Activated naive CD8-positive, alpha-beta T cell treated with anti-CD3 and anti-CD28 coated beads, Interleukin-2, amount 50 U/mL, for 24 hours (primary cell): ENCODE results near the gene ATP5PF.
"Not testable (repeated sequence)": the region's sequence is repeated elsewhere in the genome, so short reads cannot be mapped to it uniquely, and the experiment has no call there.

Source experiments
- ATAC-seq: fragments of 150-1000 bp; cut with Tn5 transposase; one replicate; pipeline ENCODE4 v1.10.0; 2021
- DNase-seq: peaks from one replicate; pipeline ENCODE4 v3.0.0; 2021
- H3K27ac Mint-ChIP-seq: one replicate; pipeline ENCODE4 v1.8.0; 2021; ENCODE audit warnings: mild to moderate bottlenecking, mixed read lengths
- H3K27me3 Mint-ChIP-seq: one replicate; pipeline ENCODE4 v1.8.0; 2021; ENCODE audit warnings: mixed read lengths
- H3K36me3 Mint-ChIP-seq: one replicate; pipeline ENCODE4 v1.8.0; 2021; ENCODE audit warnings: low read depth, mixed read lengths
- H3K4me1 Mint-ChIP-seq: one replicate; pipeline ENCODE4 v1.8.0; 2021; ENCODE audit warnings: mixed read lengths
- H3K4me3 Mint-ChIP-seq: one replicate; pipeline ENCODE4 v1.8.0; 2021; ENCODE audit warnings: mild to moderate bottlenecking, moderate library complexity, mixed read lengths
- H3K9me3 Mint-ChIP-seq: one replicate; pipeline ENCODE4 v1.8.0; 2021; ENCODE audit warnings: mixed read lengths

The ATP5PF gene

GRCh38 chr21:25700741-25701140, 34.0 kb downstream of the ATP5PF start:
- no peak overlapping the region for H3K27ac Mint-ChIP-seq
- H3K36me3 Mint-ChIP-seq: no peaks in the 10 kb centered on the region
- no peak overlapping the region for H3K4me3 Mint-ChIP-seq
- no peaks in the 10 kb centered on the region for H3K9me3 Mint-ChIP-seq
- no peak for DNase-seq
- H3K4me1 Mint-ChIP-seq: no peaks in the 10 kb centered on the region
- no peak for ATAC-seq
- no peaks in the 10 kb centered on the region for H3K27me3 Mint-ChIP-seq

GRCh38 chr21:25695461-25695860, 39.2 kb downstream of the ATP5PF start:
- H3K4me3 Mint-ChIP-seq, ATAC-seq, H3K9me3 Mint-ChIP-seq, H3K27ac Mint-ChIP-seq, H3K36me3 Mint-ChIP-seq, H3K4me1 Mint-ChIP-seq, DNase-seq, H3K27me3 Mint-ChIP-seq: not testable (repeated sequence)

- no peak for ATAC-seq
Observed at GRCh38 chr21:25691976-25692375, 42.7 kb downstream of the ATP5PF start.

GRCh38 chr21:25689226-25689625, 45.5 kb downstream of the ATP5PF start:
- no peaks in the 10 kb centered on the region for H3K9me3 Mint-ChIP-seq
- no peak overlapping the region for H3K27ac Mint-ChIP-seq
- H3K27me3 Mint-ChIP-seq: peaks cover 2% of the 10 kb centered on the region
- no peak for ATAC-seq
- no peaks in the 10 kb centered on the region for H3K36me3 Mint-ChIP-seq
- H3K4me3 Mint-ChIP-seq: no peak overlapping the region
- DNase-seq: no peak
- no peaks in the 10 kb centered on the region for H3K4me1 Mint-ChIP-seq

More at GRCh38 chr21:25691976-25692375, 42.7 kb downstream of the ATP5PF start:
- Mint-ChIP-seq H3K4me1 (no peaks in the 10 kb centered on the region), H3K27me3 (peaks cover 2% of the 10 kb centered on the region), H3K9me3 (no peaks in the 10 kb centered on the region), H3K36me3 (no peaks in the 10 kb centered on the region), H3K4me3 (no peak overlapping the region), H3K27ac (no peak overlapping the region)
- DNase-seq: no peak

DNA sequence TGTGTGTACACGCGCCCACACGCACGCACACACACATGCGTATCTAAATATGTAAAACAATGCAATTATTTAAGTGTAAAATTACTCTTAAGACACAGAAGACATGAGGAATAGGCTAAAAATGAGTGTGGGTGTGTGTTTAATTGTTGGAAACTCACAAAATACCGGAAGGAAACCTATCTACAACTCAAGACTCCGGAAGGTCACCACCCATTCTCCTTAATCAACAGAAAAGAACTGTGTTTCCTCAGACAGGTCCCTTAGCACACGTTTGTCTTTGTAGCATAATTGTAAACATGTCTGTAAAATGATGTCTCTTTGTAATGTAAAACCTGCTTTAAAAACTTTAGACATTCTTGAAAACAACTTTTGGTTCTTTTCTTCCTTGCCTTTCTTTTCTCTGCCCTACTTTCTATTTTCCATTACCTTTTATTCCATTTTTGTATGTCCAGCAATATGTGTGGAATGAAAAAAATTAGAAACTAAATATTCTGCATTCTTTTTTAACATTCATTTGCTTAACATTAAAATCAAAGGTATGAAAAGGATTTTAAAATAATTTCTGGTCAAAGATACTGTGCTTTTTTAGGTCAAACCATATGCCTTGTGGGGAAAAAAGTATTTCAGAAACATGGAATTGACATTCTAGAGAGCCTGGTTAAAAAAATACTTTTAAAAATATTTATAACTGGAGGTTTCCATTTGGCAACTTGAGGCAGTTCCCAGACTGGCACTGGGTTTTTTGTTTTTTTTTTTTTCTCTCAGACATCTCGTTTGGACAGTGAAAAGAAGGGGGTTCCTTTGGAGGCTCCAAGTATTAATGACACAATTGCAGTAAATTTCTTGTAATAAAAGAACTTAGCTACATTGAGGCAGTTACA, 46.2 kb downstream of the ATP5PF start:
- Mint-ChIP-seq H3K36me3 (no peaks in the 10 kb centered on the region), H3K27me3 (peaks cover 2% of the 10 kb centered on the region), H3K27ac (no peak overlapping the region), H3K9me3 (no peaks in the 10 kb centered on the region), H3K4me3 (no peak overlapping the region), H3K4me1 (no peaks in the 10 kb centered on the region)
- ATAC-seq: no peak
- DNase-seq: no peak

GRCh38 chr21:25687787-25688186, 46.9 kb downstream of the ATP5PF start:
- Mint-ChIP-seq H3K4me3 (no peak overlapping the region), H3K36me3 (no peaks in the 10 kb centered on the region), H3K9me3 (no peaks in the 10 kb centered on the region), H3K27me3 (peaks cover 2% of the 10 kb centered on the region), H3K27ac (no peak overlapping the region), H3K4me1 (no peaks in the 10 kb centered on the region)
- no peak for ATAC-seq
- no peak for DNase-seq

- no peak overlapping the region for H3K4me3 Mint-ChIP-seq
- ATAC-seq (no peak), DNase-seq (no peak)
- H3K36me3 Mint-ChIP-seq: no peaks in the 10 kb centered on the region
- H3K27ac Mint-ChIP-seq: no peak overlapping the region
- H3K27me3 Mint-ChIP-seq: peaks cover 3% of the 10 kb centered on the region
- no peaks in the 10 kb centered on the region for H3K4me1 Mint-ChIP-seq
- no peaks in the 10 kb centered on the region for H3K9me3 Mint-ChIP-seq
Observed at GRCh38 chr21:25682382-25682781, 52.3 kb downstream of the ATP5PF start.

- H3K4me1 Mint-ChIP-seq: no peaks in the 10 kb centered on the region
- no peaks in the 10 kb centered on the region for H3K36me3 Mint-ChIP-seq
- H3K27ac Mint-ChIP-seq: no peak overlapping the region
- H3K27me3 Mint-ChIP-seq: peaks cover 3% of the 10 kb centered on the region
- H3K4me3 Mint-ChIP-seq: no peak overlapping the region
- H3K9me3 Mint-ChIP-seq: peaks cover 8% of the 10 kb centered on the region
- DNase-seq (no peak), ATAC-seq (no peak)
Observed at GRCh38 chr21:25676451-25676850, 58.3 kb downstream of the ATP5PF start.
